Activated CD8-positive, alpha-beta memory T cell treated with anti-CD3 and anti-CD28 coated beads for 48 hours (primary cell): ENCODE data around the gene CLIC5.

Experiments used
- DNase-seq, 3 experiments: peaks; one replicate each; pipeline ENCODE4 v3.0.0-alpha.2; 2020; ENCODE audit warnings: low read depth in 2 of 3, low spot score in 2 of 3

Gene CLIC5

GRCh38 chr6:45850378-45851033, 165.2 kb downstream of the CLIC5 start:
- DNase-seq, result no peak

DNA sequence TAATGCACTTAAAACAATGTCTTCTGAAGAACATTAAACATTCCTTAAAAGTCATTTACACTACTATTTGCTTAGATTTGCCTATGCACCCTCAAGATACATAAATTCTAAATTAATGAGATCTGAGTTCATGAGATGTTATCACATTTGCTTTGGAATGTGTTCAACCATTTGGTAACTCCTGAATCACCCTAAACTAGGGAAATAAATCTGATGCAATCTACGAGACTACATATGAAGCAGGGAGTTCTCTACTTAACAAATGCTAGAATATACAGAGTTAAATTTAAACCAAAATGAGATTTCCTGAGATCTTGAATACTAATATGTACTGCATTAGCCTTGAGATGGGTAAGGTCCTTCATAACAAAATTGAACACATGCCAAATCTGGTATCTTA, 170.1 kb downstream of the CLIC5 start:
- no peak for DNase-seq

DNA sequence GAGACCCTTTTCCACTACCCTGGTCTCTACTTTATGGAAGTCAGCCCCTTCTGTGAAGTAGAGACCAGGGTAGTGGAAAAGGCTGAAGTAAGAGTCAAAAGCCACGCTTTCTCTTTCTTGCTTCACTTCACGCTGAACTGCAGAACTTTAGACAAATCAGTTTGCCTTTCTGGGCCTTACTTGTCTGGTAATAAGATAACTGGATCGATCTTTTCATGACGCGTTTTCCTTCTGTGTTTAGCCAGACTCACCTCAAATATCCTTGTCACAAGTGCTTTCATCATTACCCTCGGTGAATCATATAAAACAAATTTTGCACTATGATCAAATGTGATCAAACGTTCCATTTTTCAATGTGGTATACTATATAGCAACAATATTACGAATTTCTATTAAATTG, 170.7 kb downstream of the CLIC5 start:
- no peak for DNase-seq

DNA sequence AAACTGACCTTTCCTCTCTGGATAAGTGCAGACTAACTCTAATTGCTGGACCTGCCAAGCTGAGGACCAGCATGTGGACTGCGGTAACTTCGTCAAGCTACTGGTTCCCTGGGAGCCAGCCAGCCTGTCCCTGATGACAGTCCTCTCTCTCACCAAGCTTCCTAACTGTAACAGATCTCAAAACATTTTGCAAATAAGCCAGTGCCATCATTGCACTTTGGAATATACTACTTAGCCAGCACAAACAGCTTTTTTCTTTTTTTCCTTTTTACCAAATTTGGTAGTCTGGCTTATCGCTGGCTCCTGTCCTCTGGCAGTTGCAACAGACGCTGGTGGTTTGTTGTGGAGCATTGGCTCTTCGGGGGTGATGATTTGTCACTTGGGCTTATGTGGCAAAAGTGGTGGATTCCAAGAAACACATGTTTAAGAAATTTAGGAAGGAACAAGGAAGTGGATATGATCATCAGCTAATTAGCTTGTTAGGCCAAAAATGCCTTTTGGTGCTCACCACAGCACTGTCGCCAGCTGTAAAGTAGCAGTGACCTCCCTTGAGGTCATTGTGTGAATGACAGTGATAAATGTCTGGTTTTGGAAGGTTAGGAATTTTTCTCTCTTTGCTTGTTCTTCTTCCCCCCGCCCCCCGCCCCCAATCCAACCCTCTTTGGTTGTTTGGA, 171.7 kb downstream of the CLIC5 start:
- no peak for DNase-seq

DNA sequence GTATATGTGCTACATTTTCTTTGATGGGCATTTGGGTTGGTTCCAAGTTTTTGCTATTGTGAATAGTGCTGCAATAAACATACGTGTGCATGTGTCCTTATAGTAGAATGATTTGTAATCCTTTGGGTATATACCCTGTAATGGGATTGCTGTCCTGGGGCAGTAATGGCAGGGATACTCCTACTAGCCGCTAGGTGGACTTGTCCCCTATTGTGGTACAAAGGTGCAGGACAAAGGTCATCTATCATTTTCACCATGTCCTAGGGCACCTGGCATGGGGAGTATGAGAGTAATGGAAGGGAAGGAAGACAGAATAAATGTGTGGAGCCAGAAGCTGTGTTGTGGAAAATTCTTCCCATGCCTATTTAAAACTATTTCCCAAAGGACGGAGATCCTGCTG, 174.6 kb downstream of the CLIC5 start:
- DNase-seq, result no peak

- no peak for DNase-seq
These were observed 176.7 kb downstream of the CLIC5 start for GRCh38 chr6:45838996-45839395.

DNA sequence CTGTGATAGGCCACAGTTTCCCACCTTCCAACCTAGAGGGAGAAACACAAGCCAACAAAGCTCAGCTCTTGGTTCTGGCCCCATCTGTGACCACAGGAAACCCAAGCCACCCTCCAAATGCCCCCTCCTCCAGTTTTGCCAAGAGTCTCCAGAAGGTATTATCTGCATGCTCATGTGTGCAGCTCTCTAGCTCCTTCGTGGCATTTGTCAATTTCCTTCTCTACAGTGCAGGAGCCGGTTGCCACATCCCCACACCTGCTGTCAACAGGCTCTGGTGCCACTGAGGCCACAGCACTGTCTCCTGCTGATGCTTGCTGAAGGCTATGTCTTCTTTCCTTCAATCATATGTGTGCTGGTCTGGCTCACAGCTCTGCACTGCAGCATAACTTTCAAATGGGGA, 177.2 kb downstream of the CLIC5 start:
- no peak for DNase-seq

- no peak for DNase-seq
These were observed 178.0 kb downstream of the CLIC5 start for GRCh38 chr6:45837541-45838200.

- no peak for DNase-seq
These were observed 178.7 kb downstream of the CLIC5 start for GRCh38 chr6:45836984-45837383.

GRCh38 chr6:45836438-45836824, 179.2 kb downstream of the CLIC5 start:
- DNase-seq, result no peak

- no peak for DNase-seq
These were observed 179.8 kb downstream of the CLIC5 start for GRCh38 chr6:45835721-45836437.

DNA sequence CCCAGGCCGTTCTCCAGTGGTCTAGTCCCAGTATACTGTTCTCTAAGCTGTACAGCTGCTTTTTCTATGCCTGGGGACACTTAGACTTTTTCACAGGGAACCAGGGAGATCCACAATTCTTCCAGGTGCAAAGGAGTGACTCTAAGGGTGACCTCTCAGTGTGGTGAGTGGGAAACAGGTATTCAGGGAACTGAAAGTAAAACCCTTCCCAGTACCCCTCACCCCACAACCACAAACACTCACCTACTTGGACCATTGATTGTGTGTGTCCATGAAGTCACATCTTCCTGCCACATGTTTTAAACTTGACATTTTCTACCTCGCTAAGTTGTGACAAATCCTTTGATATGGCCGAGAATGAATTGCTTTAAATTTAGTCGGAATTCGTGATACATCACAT, 183.6 kb downstream of the CLIC5 start:
- DNase-seq, result no peak
